ENCODE data around the gene LIMS2.
A peak's percentile ranks its signal among the peaks of the same experiment; 100 is the strongest.

The LIMS2 gene

GRCh38 chr2:127608061-127609030 is 67.0 kb downstream of the LIMS2 start:
- no peak for DNase-seq

GRCh38 chr2:127607399-127607908 is 67.9 kb downstream of the LIMS2 start:
- DNase-seq: no peak

GRCh38 chr2:127606625-127607398 is 68.5 kb downstream of the LIMS2 start:
- no peak for DNase-seq

GRCh38 chr2:127605691-127606263 is 69.6 kb downstream of the LIMS2 start:
- no peak for DNase-seq

- DNase-seq: no peak
Observed at GRCh38 chr2:127604986-127605385, 70.3 kb downstream of the LIMS2 start.

- no peak for DNase-seq
Observed at GRCh38 chr2:127599211-127599610, 76.1 kb downstream of the LIMS2 start.

- no peak for DNase-seq
Observed at GRCh38 chr2:127598711-127599110, 76.6 kb downstream of the LIMS2 start.

- no peak for DNase-seq
Observed at GRCh38 chr2:127597984-127598380, 77.3 kb downstream of the LIMS2 start.

- DNase-seq: no peak
Observed at GRCh38 chr2:127597046-127597983, 78.0 kb downstream of the LIMS2 start.

- DNase-seq: no peak
Observed at GRCh38 chr2:127596311-127597045, 78.9 kb downstream of the LIMS2 start.

GRCh38 chr2:127594116-127594591 is 81.2 kb downstream of the LIMS2 start:
- DNase-seq: no peak

GRCh38 chr2:127593228-127594115 is 81.9 kb downstream of the LIMS2 start:
- no peak for DNase-seq

- no peak for DNase-seq
Observed at GRCh38 chr2:127592761-127593227, 82.5 kb downstream of the LIMS2 start.

- peak in 39 of 56 donors; percentile 7 to 80 (median 30) for DNase-seq
Observed at GRCh38 chr2:127591221-127591923, 84.0 kb downstream of the LIMS2 start.

GRCh38 chr2:127590386-127591190 is 84.7 kb downstream of the LIMS2 start:
- no peak for DNase-seq

- peak in 1 of 56 donors; percentile 33 for DNase-seq
Observed at GRCh38 chr2:127589841-127590240, 85.5 kb downstream of the LIMS2 start.

- DNase-seq: peak in 1 of 56 donors; percentile 33
Observed at GRCh38 chr2:127589358-127589757, 86.0 kb downstream of the LIMS2 start.

All from nucleus accumbens (tissue), 56 donors.